Stimulated activated CD4-positive, alpha-beta T cell treated with anti-CD3 and anti-CD28 coated beads, Interleukin-12 subunit alpha, Interleukin-12 subunit beta, amount 100 ng/mL, for 48 hours (primary cell): ENCODE measurements around the gene CYP2J2.
"Not testable (repeated sequence)": the region's sequence is repeated elsewhere in the genome, so short reads cannot be mapped to it uniquely, and the experiment has no call there.

ENCODE experiments used
- DNase-seq, 3 donors: peaks; one replicate each; pipeline ENCODE4 v3.0.0-alpha.2; 2020; ENCODE audit warnings: low read depth in 2 of 3, low spot score in 1 of 3

The CYP2J2 gene, protein sequence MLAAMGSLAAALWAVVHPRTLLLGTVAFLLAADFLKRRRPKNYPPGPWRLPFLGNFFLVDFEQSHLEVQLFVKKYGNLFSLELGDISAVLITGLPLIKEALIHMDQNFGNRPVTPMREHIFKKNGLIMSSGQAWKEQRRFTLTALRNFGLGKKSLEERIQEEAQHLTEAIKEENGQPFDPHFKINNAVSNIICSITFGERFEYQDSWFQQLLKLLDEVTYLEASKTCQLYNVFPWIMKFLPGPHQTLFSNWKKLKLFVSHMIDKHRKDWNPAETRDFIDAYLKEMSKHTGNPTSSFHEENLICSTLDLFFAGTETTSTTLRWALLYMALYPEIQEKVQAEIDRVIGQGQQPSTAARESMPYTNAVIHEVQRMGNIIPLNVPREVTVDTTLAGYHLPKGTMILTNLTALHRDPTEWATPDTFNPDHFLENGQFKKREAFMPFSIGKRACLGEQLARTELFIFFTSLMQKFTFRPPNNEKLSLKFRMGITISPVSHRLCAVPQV

GRCh38 chr1:59926381-59927123 is at the start of gene CYP2J2:
CYP2J2 (minus strand) TSS chr1:59926773; CDS start chr1:59926746, 27 bp downstream.
- peak in 2 of 3 donors; percentile 31 to 41 for DNase-seq

DNA sequence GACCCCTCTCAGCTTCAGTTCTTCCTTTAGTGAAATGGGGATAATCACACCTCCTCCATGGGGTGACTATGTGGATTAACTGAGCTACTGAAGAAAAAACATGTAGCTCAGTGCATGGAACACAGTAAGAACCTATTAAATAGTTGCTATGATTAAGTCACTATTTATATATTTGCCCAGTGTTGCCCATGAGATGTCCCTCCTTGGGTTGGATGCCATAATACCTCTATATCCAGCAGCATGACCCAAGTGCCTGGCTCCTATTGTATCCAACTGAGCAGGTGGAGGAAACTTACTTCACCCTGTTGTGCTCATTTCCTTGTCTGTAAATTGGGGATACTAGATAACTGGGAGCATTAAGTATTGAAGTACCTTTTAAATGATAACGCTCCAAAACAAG is 47.1 kb upstream of the CYP2J2 start:
- DNase-seq: no peak

GRCh38 chr1:59972216-59972927 is 45.8 kb upstream of the CYP2J2 start:
- DNase-seq: no peak

DNA sequence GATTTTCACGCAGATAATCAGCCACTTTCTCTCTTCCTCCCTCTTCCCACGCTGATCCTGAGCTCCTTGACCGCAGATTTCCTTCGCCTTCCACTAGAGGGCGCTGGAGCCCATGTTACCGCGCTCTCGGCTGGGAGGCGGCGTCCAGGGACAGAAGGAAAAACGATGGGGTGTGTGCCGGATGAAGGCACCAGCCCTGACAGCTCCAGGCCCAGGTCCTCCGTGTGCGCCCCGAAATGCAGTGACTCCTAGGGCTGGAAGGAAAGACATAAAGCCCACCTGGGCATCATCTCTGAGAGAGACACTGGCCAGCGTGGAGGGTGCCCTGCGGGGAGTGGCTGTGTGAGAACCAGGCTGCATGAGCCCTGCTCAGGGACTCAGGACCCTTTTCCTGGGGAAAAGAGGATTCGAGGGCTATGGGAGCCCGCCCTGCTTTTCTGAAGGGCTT is 44.9 kb upstream of the CYP2J2 start:
- DNase-seq: peak; percentile 22 to 43 (median 42)

GRCh38 chr1:59969542-59970175 is 43.1 kb upstream of the CYP2J2 start:
- DNase-seq: not testable (repeated sequence)

GRCh38 chr1:59968746-59969145 is 42.2 kb upstream of the CYP2J2 start:
- DNase-seq: not testable (repeated sequence)

DNA sequence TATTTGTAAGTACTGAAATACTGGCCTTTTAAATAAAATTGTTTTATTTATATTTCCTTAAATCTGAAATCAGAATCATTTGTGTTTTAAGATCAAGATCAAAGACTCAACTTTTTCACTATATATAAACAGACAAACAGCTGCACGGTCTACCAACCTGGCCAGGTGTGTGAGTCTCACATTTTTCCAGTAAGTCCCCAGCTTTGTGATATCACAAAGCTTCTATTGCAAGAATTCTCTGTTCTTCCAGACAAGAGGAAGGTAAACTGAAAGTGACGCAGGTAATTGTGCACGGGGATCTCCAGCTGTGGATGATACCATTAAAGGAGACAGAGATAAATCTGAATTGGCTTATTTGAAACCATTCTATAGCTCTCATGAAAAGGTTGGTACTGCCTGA is 41.2 kb upstream of the CYP2J2 start:
- no peak for DNase-seq

- DNase-seq: no peak
Measured at GRCh38 chr1:59967141-59967697, 40.6 kb upstream of the CYP2J2 start.

- DNase-seq: no peak
Measured at GRCh38 chr1:59952065-59952464, 25.5 kb upstream of the CYP2J2 start.

DNA sequence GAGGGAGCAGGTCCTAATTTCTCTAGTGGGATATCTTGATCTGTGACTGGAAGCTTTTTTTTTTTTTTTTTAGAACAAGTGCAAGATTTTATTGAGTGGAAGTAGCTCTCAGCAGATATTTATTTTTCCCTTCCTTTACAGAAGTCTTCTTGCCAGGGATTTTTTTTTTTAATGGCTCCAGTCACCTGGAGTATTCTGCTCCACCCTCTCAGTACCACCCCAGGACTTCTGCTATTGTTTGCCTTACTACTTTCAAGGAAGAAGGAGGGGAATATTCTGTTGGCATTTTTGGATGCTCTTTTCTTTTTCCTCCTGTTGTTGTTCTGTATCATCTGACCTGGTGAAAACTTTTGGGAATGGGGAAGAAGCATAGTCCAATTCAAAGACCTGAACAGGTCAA is 23.1 kb upstream of the CYP2J2 start:
- no peak for DNase-seq

DNA sequence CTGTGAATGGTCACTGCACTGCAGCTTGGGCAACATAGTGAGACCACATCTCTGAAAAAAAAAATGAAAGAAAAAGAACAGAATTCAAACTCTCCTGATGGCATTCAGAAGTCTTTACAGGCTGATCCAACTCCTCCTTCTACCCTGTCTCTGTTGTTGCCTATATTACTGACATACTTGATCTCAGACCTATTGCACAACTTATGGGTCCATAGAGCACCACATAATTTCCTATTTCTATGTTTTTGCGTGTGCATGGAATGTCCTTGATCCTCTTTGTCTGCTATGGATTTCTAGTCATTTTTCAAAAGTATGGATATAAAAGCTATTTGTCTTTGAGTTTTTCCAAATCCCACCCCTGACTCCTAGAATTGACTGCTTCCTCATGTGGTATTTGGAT is 22.4 kb upstream of the CYP2J2 start:
- no peak for DNase-seq

GRCh38 chr1:59947047-59947938 is 20.7 kb upstream of the CYP2J2 start:
- DNase-seq: peak; percentile 16 to 36 (median 31)

- DNase-seq: no peak
Measured at GRCh38 chr1:59945790-59946189, 19.2 kb upstream of the CYP2J2 start.

- no peak for DNase-seq
Measured at GRCh38 chr1:59939393-59939792, 12.8 kb upstream of the CYP2J2 start.

DNA sequence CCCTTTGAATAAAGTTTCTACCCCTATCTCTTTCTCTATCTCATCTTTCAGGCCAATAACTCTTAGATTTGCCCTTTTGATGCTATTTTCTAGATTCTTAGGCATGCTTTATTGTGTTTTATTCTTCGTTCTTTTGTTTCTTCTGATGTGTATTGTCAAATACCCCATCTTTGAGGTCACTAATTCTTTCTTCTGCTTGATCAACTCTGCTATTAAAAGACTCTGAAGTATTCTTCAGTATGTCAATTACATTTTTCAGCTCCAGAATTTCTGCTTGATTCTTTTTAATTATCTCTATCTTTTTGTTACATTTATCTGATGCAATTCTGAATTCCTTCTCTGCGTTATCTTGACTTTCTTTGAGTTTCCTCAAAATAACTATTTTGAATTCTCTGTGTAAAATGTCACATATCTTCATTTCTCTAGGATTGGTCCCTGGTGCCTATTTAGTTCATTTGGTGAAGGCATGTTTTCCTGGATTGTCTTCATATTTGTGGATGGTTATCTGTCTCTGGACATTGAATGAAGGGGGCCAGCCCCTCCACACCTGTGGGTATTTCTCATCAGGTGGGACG is 11.2 kb upstream of the CYP2J2 start:
- DNase-seq: no peak

DNA sequence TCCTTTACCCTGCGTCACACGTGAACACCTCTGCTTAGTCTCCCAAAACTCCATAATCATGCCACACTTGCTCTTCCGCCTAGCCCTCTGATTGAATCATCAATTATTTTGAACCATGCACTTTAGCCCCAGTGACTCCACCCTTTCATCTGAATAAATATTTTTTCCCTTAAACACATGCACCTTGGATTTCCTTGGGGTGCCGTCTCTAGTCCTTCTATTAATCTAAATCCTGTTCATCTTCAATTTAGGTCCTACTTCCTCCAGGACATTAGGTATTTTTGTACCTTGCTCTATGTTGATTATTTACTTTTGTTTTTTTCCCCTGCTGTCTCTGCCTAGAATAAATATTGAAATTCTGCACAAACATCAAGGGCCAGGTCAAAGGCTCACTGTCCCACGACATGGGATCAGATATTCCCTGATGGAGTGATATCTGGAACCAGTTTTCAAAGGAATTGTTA is 9.8 kb upstream of the CYP2J2 start:
- DNase-seq: no peak

DNA sequence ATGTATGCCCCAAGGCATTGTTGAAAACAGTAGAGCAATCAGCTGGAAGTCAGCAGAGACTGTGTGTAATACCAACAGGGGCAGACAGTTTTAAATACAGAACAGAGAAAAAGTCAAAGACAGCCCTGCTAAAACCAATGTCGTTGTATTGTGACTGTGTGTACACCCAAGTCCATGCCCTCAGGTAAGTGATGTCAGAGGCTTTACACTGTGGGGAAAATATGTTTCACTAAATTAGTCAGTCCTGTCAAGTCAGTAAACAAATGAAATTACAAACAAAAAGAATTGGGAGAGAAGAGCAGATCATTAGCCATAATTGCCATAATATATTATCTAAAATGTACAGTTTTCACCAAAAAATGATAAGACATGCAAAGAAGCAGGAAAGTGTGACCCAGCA is 2.4 kb upstream of the CYP2J2 start:
- DNase-seq: no peak

- no peak for DNase-seq
Measured at GRCh38 chr1:59927213-59927612, 640 bp upstream of the CYP2J2 start.

- no peak for DNase-seq
Measured at GRCh38 chr1:59924653-59925052, 1.9 kb downstream of the CYP2J2 start.
